ENCODE data around the gene PIP4K2C.
"Not testable (repeated sequence)": the region's sequence is repeated elsewhere in the genome, so short reads cannot be mapped to it uniquely, and the experiment has no call there.

Gene PIP4K2C

GRCh38 chr12:57584050-57584449 lies 6.9 kb upstream of the PIP4K2C start:
- no peak for DNase-seq (ENCODE audit: extremely low read depth in 1 of 2, low read depth in 1 of 2)

DNA sequence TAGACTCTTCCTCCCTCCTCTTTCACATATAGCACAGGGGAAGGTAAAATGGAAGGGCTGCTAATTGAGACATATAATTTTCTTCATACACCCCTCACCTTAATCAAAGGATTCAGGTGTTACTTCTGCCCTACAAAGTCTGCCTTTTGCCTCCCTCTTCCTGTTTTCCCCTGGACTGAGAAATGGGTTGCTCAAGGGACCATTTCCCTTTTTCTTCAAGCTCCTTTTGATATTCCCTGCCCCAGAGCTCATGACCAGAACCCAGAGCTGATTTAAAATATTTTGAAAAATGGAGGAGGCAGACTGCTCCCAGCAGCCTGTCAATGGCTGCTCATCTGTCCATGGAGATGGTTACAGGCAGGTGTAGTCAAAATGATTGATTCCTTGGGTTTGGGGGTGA lies 6.3 kb upstream of the PIP4K2C start:
- no peak for DNase-seq (ENCODE audit: extremely low read depth in 1 of 2, low read depth in 1 of 2)

DNA sequence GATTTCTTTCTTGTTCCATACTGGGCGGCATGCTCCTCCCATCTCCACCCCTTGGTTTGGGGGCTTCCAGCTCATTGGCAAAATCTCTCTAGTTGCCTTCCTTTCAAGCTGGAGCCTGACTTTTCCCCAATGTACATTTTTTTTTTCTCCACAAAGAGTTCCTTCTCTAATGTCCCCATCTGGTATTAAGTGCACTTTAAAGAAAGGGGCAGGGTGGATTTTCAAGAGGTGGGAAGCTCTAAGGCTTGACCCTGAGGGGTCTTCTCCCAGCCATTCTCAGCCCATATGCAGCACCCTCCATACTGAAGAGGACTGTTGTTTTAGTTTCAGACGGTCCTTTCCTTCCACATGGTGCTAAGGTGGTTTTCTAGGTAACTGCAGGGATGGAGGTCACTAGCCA lies 5.8 kb upstream of the PIP4K2C start:
- DNase-seq (ENCODE audit: extremely low read depth in 1 of 2, low read depth in 1 of 2) = no peak

- DNase-seq (ENCODE audit: extremely low read depth in 1 of 2, low read depth in 1 of 2) = no peak
These were observed 4.9 kb upstream of the PIP4K2C start for GRCh38 chr12:57586128-57586527.

- no peak for DNase-seq (ENCODE audit: extremely low read depth in 1 of 2, low read depth in 1 of 2)
These were observed 4.1 kb upstream of the PIP4K2C start for GRCh38 chr12:57586832-57587429.

DNA sequence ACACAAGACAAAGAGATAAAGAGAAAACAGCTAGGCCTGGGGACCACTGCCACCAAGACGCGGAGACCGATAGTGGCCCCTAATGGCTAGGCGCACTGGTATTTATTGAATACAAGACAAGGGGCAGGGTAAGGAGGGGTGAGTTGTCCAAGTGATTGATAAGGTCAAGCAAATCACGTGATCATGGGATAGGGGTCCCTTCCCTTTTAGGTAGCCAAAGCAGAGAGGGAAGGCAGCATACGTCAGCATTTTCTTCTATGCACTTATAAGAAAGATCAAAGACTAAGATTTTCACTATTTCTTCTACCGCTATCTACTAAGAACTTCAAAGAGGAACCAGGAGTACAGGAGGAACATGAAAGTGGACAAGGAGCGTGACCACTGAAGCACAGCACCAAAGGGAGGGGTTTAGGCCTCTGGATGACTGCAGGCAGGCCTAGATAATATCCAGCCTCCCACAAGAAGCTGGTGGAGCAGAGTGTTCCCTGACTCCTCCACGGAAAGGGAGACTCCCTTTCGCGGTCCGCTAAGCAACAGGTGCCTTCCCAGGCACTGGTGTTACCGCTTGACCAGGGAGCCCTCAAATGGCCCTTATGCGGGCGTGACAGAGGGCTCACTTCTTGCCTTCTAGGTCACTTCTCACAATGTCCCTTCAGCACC lies 1.9 kb upstream of the PIP4K2C start:
- not testable (repeated sequence) for DNase-seq (ENCODE audit: extremely low read depth in 1 of 2, low read depth in 1 of 2)

GRCh38 chr12:57590479-57590863 lies 521 bp upstream of the PIP4K2C start:
- DNase-seq (ENCODE audit: extremely low read depth in 1 of 2, low read depth in 1 of 2) = no peak

GRCh38 chr12:57591782-57592325 lies 862 bp downstream of the PIP4K2C start:
- no peak for DNase-seq (ENCODE audit: extremely low read depth in 1 of 2, low read depth in 1 of 2)

- no peak for DNase-seq (ENCODE audit: extremely low read depth in 1 of 2, low read depth in 1 of 2)
These were observed 1.7 kb downstream of the PIP4K2C start for GRCh38 chr12:57592551-57593165.

DNA sequence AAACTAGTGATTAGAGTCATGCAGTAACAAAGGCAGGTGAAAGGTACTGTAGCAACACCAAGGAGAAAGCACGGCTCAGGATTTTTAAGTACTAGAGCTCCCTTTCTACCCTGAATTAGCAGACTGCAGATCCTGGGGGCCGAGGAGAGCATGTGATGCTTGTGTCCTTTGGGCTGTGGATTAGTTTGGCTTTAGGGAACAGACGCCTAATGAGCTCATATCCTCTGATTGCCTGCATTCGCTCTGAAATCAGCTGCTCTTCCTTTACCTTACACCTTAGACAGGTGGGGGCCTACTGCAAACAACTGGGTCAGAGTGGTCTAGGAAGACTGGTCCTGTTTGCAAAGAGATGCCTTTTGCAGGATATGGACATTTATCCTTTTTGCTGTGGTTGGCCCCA lies 2.2 kb downstream of the PIP4K2C start:
- no peak for DNase-seq (ENCODE audit: extremely low read depth in 1 of 2, low read depth in 1 of 2)

- no peak for DNase-seq (ENCODE audit: extremely low read depth in 1 of 2, low read depth in 1 of 2)
These were observed 9.4 kb downstream of the PIP4K2C start for GRCh38 chr12:57600395-57600794.

DNA sequence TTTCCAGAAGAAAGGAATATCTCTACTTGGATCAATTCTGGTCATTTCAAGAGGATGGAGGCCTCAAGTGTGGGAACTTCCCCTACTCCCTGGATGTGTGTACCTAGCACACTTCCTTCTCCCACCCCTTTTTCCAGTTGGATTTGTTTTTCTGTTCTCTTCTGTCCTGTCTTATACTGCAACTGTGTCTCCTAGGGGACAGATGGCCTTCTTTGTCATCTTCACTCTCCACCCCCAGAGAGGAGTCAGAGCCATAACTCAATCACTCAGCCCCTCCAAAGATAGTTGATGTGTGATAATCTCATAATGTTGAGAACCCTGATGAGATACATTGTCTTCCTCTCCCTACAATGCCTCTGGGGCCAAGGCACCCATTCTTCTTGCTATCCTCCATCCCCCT lies 11.6 kb downstream of the PIP4K2C start:
- DNase-seq (ENCODE audit: extremely low read depth in 1 of 2, low read depth in 1 of 2) = no peak

GRCh38 chr12:57603324-57603723 lies 12.3 kb downstream of the PIP4K2C start:
- DNase-seq (ENCODE audit: extremely low read depth in 1 of 2, low read depth in 1 of 2) = no peak

- no peak for DNase-seq (ENCODE audit: extremely low read depth in 1 of 2, low read depth in 1 of 2)
These were observed 12.9 kb downstream of the PIP4K2C start for GRCh38 chr12:57603815-57604453.

GRCh38 chr12:57604454-57604991 lies 13.5 kb downstream of the PIP4K2C start, which contains the start of gene DTX3:
Gene DTX3 (plus strand): TSS chr12:57604824. CDS start chr12:57606518, 1,694 bp downstream.
- no peak for DNase-seq (ENCODE audit: extremely low read depth in 1 of 2, low read depth in 1 of 2)

DNA sequence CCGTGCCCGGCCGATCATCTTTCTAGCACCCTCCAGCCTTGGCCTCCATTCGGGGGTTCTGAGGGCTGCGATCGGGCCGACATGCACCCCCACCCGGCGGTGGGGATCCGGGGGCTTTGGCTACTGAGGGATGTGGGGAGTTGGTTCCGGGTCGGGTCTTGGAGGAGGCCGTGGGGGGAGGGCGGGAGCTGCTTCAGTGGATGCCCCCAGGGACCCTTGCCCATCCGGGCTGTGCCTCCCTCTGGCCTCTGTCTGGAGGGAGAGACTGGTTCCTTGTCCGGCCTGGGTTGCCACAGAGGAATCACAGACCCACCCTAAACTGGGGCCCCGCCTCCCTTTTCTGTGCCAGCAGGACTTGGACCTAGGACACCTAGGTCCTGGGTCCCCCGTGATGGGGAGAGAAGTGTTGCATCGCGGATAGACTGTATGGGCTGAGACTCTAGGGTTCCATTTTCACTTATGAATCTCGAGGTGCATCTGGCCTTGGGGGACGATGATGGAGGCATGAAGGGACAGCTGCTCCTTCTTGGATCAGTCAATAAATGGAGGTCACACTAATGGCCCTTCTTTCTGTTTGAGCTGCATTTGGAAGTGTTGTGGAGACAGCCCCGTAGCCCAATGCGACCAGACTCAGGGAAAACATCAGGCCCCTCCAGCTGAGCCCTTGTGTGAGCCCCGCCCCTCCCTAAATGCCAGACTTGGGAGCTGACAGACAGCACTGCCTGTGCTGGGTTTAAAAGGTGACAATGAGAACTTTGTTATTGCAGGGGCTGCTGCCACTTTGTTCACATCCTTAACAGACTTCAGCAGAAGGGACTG lies 14.2 kb downstream of the PIP4K2C start:
- DNase-seq (ENCODE audit: extremely low read depth in 1 of 2, low read depth in 1 of 2) = no peak

- no peak for DNase-seq (ENCODE audit: extremely low read depth in 1 of 2, low read depth in 1 of 2)
These were observed 14.9 kb downstream of the PIP4K2C start for GRCh38 chr12:57605811-57606311.

GRCh38 chr12:57606399-57606798 lies 15.4 kb downstream of the PIP4K2C start:
- no peak for DNase-seq (ENCODE audit: extremely low read depth in 1 of 2, low read depth in 1 of 2)

DNA sequence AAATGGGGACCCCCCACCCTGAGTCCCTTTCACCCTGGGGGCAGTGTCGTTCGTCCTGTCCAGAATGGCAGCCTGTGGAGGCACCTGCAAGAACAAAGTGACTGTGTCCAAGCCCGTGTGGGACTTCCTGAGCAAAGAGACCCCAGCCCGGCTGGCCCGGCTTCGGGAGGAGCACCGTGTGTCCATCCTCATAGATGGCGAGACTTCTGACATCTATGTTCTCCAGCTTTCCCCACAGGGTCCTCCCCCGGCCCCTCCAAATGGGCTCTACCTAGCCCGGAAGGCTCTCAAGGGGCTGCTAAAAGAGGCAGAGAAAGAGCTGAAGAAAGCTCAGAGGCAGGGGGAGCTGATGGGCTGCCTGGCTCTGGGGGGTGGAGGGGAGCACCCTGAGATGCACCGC lies 15.8 kb downstream of the PIP4K2C start:
- no peak for DNase-seq (ENCODE audit: extremely low read depth in 1 of 2, low read depth in 1 of 2)

DNA sequence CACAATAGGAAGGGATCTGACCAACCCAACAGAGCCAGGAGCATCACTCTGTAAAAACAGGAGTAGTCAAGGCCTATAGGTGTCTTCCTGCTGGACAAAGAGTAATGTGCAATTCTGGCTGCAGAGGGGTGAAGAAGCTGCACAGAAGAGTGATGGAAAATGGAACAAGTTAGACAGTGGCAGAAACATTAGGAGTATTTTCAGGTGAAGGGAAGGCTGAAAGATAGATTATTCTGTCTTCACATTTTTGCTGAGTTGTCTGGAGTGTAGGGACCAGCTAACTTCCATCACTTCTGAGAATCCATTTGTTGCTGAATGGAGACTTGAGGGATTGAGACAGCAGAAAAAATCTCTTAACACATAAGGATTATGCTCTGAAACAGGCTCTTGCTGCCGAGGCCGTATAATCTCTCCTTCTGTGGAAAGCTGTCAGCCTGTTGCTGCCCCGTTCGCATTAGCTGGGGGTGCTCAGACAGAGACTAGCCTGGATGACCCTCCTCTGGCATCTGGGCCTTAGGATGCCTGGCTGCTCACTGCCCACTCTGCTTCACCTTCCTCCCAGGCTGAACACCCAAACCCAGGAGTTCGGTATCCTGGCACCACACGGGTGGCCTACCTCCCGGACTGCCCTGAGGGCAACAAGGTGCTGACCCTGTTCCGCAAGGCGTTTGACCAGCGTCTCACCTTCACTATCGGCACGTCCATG lies 17.1 kb downstream of the PIP4K2C start:
- no peak for DNase-seq (ENCODE audit: extremely low read depth in 1 of 2, low read depth in 1 of 2)
